ENCODE data around the gene FAF2.

FAF2 gene

DNA sequence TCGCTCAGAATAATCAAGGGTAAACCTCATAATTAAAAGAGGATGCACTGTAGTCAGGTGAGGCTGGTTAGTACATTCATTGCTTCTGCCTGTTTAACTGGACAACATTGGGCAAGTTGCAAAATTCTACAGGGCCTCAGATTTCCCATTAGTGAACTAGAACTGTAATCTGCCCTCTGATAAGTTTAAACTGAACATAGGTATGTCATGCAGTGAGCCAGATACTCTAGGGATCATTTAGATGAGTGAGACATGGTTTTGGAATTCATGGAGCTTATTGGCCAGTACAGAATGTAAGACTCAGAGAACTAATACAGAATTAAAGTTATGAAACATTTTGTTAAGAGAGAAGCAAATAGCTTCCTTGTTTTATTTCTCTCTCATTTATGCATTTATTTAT lies 53.1 kb downstream of the FAF2 start:
- Histone ChIP-seq H2AK5ac (ENCODE audit: low read length) (no peak overlapping the region), H3K4me3 (ENCODE audit: low read depth, low read length) (no peak overlapping the region), H2BK12ac (ENCODE audit: low read length) (no peak overlapping the region), H3K9me3 (ENCODE audit: insufficient read depth, low read depth, low read length) (no peaks in the 10 kb centered on the region), H3K14ac (ENCODE audit: low read length) (no peak overlapping the region), H3K18ac (ENCODE audit: low read length) (no peak overlapping the region), H2AFZ (ENCODE audit: insufficient read depth, low read length, poor library complexity) (no peak overlapping the region), H3K4ac (ENCODE audit: low read depth, low read length) (no peak overlapping the region), H4K12ac (ENCODE audit: low read depth, low read length) (no peak overlapping the region), H3K4me2 (ENCODE audit: low read length) (no peak overlapping the region), H3K9ac (ENCODE audit: low read length) (no peak overlapping the region), H4K91ac (ENCODE audit: low read depth, low read length) (no peak overlapping the region), H3K27me3 (ENCODE audit: insufficient read depth, low read length) (no peaks in the 10 kb centered on the region), H3K27ac (ENCODE audit: low read depth, low read length) (no peak overlapping the region), H3K79me2 (ENCODE audit: control insufficient read depth, insufficient read depth, low read length, poor library complexity) (no peaks in the 10 kb centered on the region), H3K36me3 (ENCODE audit: control insufficient read depth in 1 of 2, insufficient read depth in 2 of 2, low read length in 2 of 2) (peaks cover 33 to 50% of the 10 kb centered on the region in 2 experiments), H4K8ac (ENCODE audit: low read depth, low read length) (no peak overlapping the region), H3K79me1 (ENCODE audit: low read length) (no peaks in the 10 kb centered on the region), H2BK120ac (ENCODE audit: insufficient read depth, low read length, poor library complexity) (no peak overlapping the region), H2BK5ac (ENCODE audit: low read depth, low read length, poor library complexity) (no peak overlapping the region), H3K4me1 (ENCODE audit: control insufficient read depth in 1 of 2, insufficient read depth in 2 of 2, low read length in 2 of 2) (no peaks in the 10 kb centered on the region), H3K23ac (ENCODE audit: low read length) (no peak overlapping the region)
- no peak for DNase-seq
- no CpG with 5 or more reads among the region's 1 CpG for WGBS (ENCODE audit: extremely low coverage, insufficient coverage, insufficient read length)

DNA sequence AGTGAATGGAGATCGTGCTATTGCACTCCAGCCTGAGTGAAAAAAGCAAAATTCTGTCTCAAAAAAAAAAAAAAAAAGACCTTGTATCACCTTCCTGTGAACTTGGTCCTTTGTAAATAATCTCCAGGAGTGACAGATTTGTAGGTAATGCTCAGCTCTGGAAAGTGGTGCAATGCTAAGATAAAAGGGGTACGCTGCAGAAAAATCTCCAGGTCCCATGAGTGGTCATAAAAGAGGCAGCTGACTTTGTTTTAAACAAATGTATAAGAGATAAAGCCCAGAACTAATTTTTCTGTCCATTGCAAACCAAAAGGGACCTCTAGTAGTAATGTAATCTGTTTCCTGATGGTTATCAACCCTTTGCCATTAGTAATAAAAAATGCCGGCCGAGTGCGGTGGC lies 55.3 kb downstream of the FAF2 start:
- H3K4ac ChIP-seq (ENCODE audit: low read depth, low read length) = no peak overlapping the region
- H2BK5ac ChIP-seq (ENCODE audit: low read depth, low read length, poor library complexity) = no peak overlapping the region
- H4K8ac ChIP-seq (ENCODE audit: low read depth, low read length) = no peak overlapping the region
- H3K79me1 ChIP-seq (ENCODE audit: low read length) = no peaks in the 10 kb centered on the region
- H3K4me2 ChIP-seq (ENCODE audit: low read length) = no peak overlapping the region
- H2AFZ ChIP-seq (ENCODE audit: insufficient read depth, low read length, poor library complexity) = no peak overlapping the region
- no peak overlapping the region for H2AK5ac ChIP-seq (ENCODE audit: low read length)
- H3K79me2 ChIP-seq (ENCODE audit: control insufficient read depth, insufficient read depth, low read length, poor library complexity) = no peaks in the 10 kb centered on the region
- no peak overlapping the region for H4K12ac ChIP-seq (ENCODE audit: low read depth, low read length)
- H3K27me3 ChIP-seq (ENCODE audit: insufficient read depth, low read length) = no peaks in the 10 kb centered on the region
- H3K4me1 ChIP-seq (ENCODE audit: control insufficient read depth in 1 of 2, insufficient read depth in 2 of 2, low read length in 2 of 2) = no peaks in the 10 kb centered on the region
- no peak overlapping the region for H2BK120ac ChIP-seq (ENCODE audit: insufficient read depth, low read length, poor library complexity)
- DNase-seq = no peak
- H3K9ac ChIP-seq (ENCODE audit: low read length) = no peak overlapping the region
- no peaks in the 10 kb centered on the region for H3K9me3 ChIP-seq (ENCODE audit: insufficient read depth, low read depth, low read length)
- no peak overlapping the region for H4K91ac ChIP-seq (ENCODE audit: low read depth, low read length)
- WGBS (ENCODE audit: extremely low coverage, insufficient coverage, insufficient read length) = no CpG with 5 or more reads among the region's 5 CpGs
- no peak overlapping the region for H3K27ac ChIP-seq (ENCODE audit: low read depth, low read length)
- H3K18ac ChIP-seq (ENCODE audit: low read length) = no peak overlapping the region
- H3K4me3 ChIP-seq (ENCODE audit: low read depth, low read length) = no peak overlapping the region
- no peak overlapping the region for H3K23ac ChIP-seq (ENCODE audit: low read length)
- H2BK12ac ChIP-seq (ENCODE audit: low read length) = no peak overlapping the region
- H3K36me3 ChIP-seq (ENCODE audit: control insufficient read depth in 1 of 2, insufficient read depth in 2 of 2, low read length in 2 of 2) = peaks cover 38 to 60% of the 10 kb centered on the region in 2 experiments
- no peak overlapping the region for H3K14ac ChIP-seq (ENCODE audit: low read length)

DNA sequence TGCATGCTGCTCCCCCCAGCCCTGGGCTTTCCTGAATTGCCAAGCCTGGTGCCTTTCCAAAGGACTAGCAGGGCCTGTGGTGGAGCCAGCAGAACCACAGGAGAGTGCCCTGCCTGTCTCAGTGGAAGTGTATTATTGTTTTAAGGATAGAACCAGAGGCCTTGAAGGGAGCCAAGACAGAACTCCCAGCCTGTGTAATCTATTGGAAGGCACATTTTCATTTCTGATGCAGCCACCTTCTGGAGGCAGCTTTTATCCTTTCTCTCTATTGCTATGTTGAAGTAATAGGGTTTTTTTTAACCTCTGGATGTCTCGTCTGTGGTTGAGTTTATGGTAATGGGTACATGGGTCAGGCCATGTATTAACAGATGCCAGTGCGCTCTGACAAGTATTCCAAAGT lies 59.7 kb downstream of the FAF2 start:
- WGBS (ENCODE audit: extremely low coverage, insufficient coverage, insufficient read length) = no CpG with 5 or more reads among the region's 2 CpGs
- Histone ChIP-seq H3K27ac (ENCODE audit: low read depth, low read length) (no peak overlapping the region), H2BK12ac (ENCODE audit: low read length) (no peak overlapping the region)

DNA sequence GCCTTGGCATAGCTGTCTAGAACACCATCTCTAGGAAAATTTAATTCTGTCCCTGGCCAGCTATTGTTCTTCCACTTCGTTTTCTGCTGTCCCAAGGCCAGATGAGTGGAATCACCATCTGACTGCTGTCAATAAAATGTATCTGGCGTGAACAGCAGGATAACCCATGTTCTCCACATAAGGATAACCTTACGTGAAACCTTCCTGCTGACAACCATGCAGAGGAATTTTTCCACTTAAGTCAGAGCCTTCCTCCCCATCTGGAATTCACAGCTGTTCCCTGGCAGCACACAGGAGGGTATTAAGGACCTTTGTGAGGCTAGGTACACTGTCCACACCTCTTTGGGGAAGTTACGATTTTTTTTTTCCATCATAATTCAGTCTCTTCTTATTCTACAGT lies 60.4 kb downstream of the FAF2 start:
- no peak overlapping the region for H2AFZ ChIP-seq (ENCODE audit: insufficient read depth, low read length, poor library complexity)
- H2AK5ac ChIP-seq (ENCODE audit: low read length) = no peak overlapping the region
- no CpG with 5 or more reads among the region's 4 CpGs for WGBS (ENCODE audit: extremely low coverage, insufficient coverage, insufficient read length)
- no peaks in the 10 kb centered on the region for H3K79me2 ChIP-seq (ENCODE audit: control insufficient read depth, insufficient read depth, low read length, poor library complexity)
- peaks cover 20 to 38% of the 10 kb centered on the region in 2 experiments for H3K36me3 ChIP-seq (ENCODE audit: control insufficient read depth in 1 of 2, insufficient read depth in 2 of 2, low read length in 2 of 2)
- no peak overlapping the region for H3K4me3 ChIP-seq (ENCODE audit: low read depth, low read length)
- H3K27ac ChIP-seq (ENCODE audit: low read depth, low read length) = no peak overlapping the region
- H4K12ac ChIP-seq (ENCODE audit: low read depth, low read length) = no peak overlapping the region
- no peak overlapping the region for H3K4ac ChIP-seq (ENCODE audit: low read depth, low read length)
- H3K27me3 ChIP-seq (ENCODE audit: insufficient read depth, low read length) = no peaks in the 10 kb centered on the region
- no peak overlapping the region for H2BK120ac ChIP-seq (ENCODE audit: insufficient read depth, low read length, poor library complexity)
- no peaks in the 10 kb centered on the region for H3K4me1 ChIP-seq (ENCODE audit: control insufficient read depth in 1 of 2, insufficient read depth in 2 of 2, low read length in 2 of 2)
- no peak overlapping the region for H3K14ac ChIP-seq (ENCODE audit: low read length)
- H2BK5ac ChIP-seq (ENCODE audit: low read depth, low read length, poor library complexity) = no peak overlapping the region
- no peak overlapping the region for H4K91ac ChIP-seq (ENCODE audit: low read depth, low read length)
- no peak overlapping the region for H4K8ac ChIP-seq (ENCODE audit: low read depth, low read length)
- H3K9ac ChIP-seq (ENCODE audit: low read length) = no peak overlapping the region
- H3K79me1 ChIP-seq (ENCODE audit: low read length) = no peaks in the 10 kb centered on the region
- H3K18ac ChIP-seq (ENCODE audit: low read length) = no peak overlapping the region
- H3K4me2 ChIP-seq (ENCODE audit: low read length) = no peak overlapping the region
- no peak overlapping the region for H2BK12ac ChIP-seq (ENCODE audit: low read length)
- H3K9me3 ChIP-seq (ENCODE audit: insufficient read depth, low read depth, low read length) = no peaks in the 10 kb centered on the region
- no peak overlapping the region for H3K23ac ChIP-seq (ENCODE audit: low read length)
- no peak for DNase-seq

More for the DNA sequence above, 59.7 kb downstream of the FAF2 start:
- Histone ChIP-seq H3K79me2 (ENCODE audit: control insufficient read depth, insufficient read depth, low read length, poor library complexity) (no peaks in the 10 kb centered on the region), H2BK5ac (ENCODE audit: low read depth, low read length, poor library complexity) (no peak overlapping the region), H2BK120ac (ENCODE audit: insufficient read depth, low read length, poor library complexity) (no peak overlapping the region), H3K9ac (ENCODE audit: low read length) (no peak overlapping the region), H3K36me3 (ENCODE audit: control insufficient read depth in 1 of 2, insufficient read depth in 2 of 2, low read length in 2 of 2) (peaks cover 23 to 38% of the 10 kb centered on the region in 2 experiments), H3K4ac (ENCODE audit: low read depth, low read length) (no peak overlapping the region), H4K8ac (ENCODE audit: low read depth, low read length) (no peak overlapping the region), H3K23ac (ENCODE audit: low read length) (no peak overlapping the region), H3K4me2 (ENCODE audit: low read length) (no peak overlapping the region), H3K18ac (ENCODE audit: low read length) (no peak overlapping the region), H3K14ac (ENCODE audit: low read length) (no peak overlapping the region), H2AFZ (ENCODE audit: insufficient read depth, low read length, poor library complexity) (no peak overlapping the region), H3K27me3 (ENCODE audit: insufficient read depth, low read length) (no peaks in the 10 kb centered on the region), H4K91ac (ENCODE audit: low read depth, low read length) (no peak overlapping the region), H3K79me1 (ENCODE audit: low read length) (no peaks in the 10 kb centered on the region), H3K9me3 (ENCODE audit: insufficient read depth, low read depth, low read length) (no peaks in the 10 kb centered on the region), H4K12ac (ENCODE audit: low read depth, low read length) (no peak overlapping the region), H3K4me3 (ENCODE audit: low read depth, low read length) (no peak overlapping the region), H3K4me1 (ENCODE audit: control insufficient read depth in 1 of 2, insufficient read depth in 2 of 2, low read length in 2 of 2) (no peaks in the 10 kb centered on the region), H2AK5ac (ENCODE audit: low read length) (no peak overlapping the region)
- no peak for DNase-seq
